Stimulated activated CD8-positive, alpha-beta memory T cell treated with anti-CD3 and anti-CD28 coated beads, Interleukin-12 subunit alpha, Interleukin-12 subunit beta, amount 100 ng/mL, for 24 hours (primary cell): Measurements from ENCODE around the gene IFNA6.
"Not testable (repeated sequence)": the region's sequence is repeated elsewhere in the genome, so short reads cannot be mapped to it uniquely, and the experiment has no call there.

Source experiments
- DNase-seq: peaks from one replicate; pipeline ENCODE4 v3.0.0-alpha.2; 2020; ENCODE audit errors: extremely low read depth

Gene IFNA6

DNA sequence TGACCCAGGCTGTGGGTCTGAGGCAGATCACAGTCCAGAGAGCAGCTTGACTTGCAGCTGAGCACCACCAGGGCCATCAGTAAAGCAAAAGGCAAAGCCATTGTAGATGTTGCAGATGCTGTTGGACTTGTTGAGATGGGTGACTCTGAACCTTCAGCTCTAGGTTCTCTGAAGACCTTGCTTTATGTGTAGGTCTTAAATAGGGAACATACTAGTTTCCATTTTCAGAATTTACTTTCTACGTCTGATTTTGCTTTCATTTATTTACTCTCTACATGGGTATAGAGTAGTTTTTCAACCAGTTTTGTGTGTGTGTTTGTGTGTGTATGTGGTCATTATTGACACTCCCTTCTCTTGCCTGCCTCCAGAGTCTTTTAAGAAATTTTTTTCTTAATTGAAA is at the start of gene IFNA6:
IFNA6 (minus strand) TSS at position 101 of the 400 bp plus-strand sequence; CDS start at position 101, 0 bp downstream.
- no peak for DNase-seq

DNA sequence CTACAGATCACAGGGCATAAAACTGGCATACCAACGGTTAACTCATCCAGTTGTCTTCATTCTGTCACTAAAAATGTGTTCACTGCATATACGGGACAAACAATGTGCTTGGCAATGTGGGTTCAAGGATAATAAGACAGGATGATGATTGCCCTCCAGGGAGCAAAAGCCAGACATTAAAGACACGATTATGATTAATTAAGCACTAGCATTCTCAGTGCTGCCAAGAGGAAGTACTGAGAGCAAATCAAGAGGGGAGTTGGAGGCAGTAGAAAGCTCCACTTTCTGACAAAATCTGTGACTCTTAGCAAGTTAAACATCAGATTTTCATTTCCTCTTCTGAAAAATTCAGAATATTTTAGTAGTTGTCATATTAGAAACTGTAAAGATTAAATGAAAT is 49.3 kb upstream of the IFNA6 start:
- DNase-seq = no peak

GRCh38 chr9:21398955-21399489 is 48.3 kb upstream of the IFNA6 start:
- DNase-seq = no peak

DNA sequence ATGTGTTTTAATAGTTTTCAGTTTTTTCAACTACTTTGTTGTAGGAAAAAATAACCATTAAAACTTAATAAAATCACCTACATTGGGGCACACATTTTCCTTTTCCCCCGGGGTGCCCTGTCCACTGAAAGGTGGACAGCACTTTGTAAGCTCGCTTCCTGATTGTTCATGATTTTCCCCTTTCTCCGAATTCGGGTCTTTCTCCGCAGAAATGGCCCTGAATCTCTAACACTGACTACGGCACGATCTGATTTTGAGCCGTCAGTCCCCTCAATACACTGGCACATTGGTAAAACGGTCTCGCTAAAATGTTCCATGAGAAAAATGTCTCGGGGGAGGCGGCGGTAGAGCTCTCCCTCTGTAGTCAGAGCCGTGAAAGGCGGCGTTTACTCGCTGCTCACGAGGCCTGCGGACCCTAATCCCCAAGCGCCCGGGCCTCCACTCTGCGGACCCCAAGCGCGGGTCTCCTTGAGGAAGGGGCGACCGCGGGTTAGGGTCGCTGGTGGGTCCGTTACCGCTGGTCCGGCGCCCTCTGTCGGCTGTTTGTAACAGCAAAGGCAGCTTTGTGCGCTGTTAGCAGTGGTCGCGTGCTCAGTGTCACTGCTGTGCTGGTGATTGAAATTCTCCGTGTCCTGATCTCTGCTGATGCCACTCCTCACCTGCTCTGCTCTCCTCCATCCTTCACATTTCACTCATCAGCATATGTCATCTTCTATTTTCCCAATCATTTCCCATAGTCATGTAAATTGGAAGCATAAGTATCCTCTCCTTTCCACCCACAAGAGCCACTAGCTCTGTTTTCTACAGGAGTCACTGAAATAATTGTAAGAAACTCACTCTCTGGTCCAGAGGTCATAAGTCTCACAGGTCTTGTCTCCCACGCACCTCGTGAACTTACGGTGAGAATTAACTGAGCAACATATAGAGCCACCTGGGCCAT is 45.4 kb upstream of the IFNA6 start:
- DNase-seq = peak; percentile 16

- DNase-seq = no peak
Measured at GRCh38 chr9:21392270-21392669, 41.6 kb upstream of the IFNA6 start.

DNA sequence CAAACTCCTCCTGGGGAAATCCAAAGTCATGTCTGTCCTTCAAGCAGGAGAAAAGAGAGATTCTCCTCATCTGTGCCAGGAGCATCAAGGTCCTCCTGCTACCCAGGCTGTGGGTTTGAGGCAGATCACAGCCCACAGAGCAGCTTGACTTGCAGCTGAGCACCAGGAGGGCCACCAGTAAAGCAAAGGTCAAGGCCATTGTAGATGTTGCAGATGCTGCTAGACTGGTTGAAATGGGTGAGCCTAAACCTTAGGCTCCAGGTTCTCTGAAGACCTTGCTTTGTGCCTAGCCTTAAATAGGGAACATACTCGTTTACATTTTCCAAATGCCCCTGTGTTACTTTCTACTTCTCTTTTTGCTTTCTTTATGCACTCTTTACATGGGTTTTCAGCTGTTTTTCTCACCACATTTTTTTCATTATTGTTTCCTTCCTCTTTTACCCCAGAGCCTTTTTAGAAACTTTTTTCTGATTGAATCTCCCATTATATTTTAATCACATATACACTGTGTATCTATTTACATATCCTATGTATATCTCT is 34.5 kb upstream of the IFNA6 start, which contains the start of gene IFNA2:
IFNA2 (minus strand) TSS at position 268 of the 540 bp plus-strand sequence; CDS start at position 199, 69 bp downstream.
- no peak for DNase-seq

- DNase-seq = no peak
Measured at GRCh38 chr9:21383627-21384026, 32.9 kb upstream of the IFNA6 start.

DNA sequence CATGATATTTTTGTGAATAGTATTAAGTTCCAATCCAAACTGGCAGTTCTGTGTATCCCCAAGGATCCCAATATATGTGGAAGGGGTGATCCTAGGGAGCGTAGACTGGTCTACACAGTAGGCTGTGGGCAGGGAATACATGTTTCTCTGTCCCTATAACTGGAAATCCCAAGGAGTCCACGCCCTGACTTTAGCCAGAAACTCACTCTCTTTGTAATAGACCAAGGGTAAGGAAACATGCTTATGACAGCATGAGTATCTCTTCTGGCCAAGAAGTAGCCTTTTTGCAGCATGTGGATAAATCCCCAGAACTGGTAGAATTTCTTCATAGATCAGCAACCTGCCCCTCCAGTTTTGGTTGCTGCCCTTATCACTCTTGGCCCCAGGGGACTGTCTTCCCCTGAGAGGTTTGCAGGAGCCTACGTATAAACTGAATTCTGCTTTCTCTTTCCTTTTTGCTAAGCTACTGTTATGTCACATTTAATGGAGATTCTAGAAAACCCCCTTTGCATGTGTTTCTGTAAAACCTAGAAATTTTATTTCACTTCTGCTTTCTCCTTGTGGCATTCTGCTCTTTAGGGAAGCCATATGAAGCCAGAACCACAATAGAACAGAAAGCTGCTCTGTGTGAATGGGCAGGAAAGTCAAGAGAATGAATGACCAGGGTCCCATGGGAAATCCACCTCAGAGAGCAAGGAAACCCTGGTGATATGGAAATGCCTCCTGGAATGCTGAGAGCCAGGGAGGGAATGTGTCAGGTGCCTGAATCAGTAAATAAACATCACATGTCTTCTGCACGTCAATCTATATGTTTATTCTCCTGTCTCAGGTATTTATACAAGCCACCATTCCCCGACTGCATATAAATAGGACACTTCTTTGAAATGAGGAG is 31.0 kb upstream of the IFNA6 start:
- no peak for DNase-seq

DNA sequence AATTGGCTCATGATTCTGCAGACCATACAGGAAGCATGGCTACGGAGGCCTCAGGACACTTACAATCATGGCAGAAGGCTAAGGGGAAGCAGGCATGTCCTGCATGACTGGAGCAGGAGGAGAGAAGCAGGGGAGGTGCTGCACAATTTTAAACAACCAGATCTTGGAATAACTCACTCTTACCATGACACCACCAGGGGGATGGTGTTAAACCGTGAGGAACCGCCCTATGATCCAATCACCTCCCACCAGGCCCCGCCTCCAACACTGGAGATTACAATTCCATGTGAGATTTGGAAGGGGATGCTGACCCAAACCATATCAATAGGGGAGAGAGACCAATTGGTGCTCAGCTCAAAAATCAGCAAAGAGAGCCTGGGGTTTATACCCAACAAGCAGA is 20.8 kb upstream of the IFNA6 start:
- not testable (repeated sequence) for DNase-seq

DNA sequence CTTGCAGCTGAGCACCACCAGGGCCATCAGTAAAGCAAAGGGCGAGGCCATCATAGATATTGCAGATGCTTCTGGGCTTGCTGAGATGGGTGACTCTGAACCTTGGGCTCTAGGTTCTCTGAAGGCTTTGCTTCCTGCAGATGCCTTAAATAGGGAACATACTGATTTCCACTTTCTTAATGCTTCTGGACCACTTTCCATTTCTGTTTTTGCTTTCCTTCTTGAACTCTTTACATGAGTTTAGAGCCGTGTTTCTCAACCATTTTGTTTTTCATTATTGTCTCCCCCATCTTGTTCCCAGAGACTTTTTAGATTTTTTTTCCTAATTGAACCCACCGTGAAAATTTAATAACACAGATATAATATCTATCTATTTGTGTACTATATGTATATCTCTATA is 17.3 kb upstream of the IFNA6 start, which contains the start of gene IFNA13:
IFNA13 (minus strand) TSS at position 101 of the 400 bp plus-strand sequence; CDS start at position 54, 47 bp downstream.
- no peak for DNase-seq

- not testable (repeated sequence) for DNase-seq
Measured at GRCh38 chr9:21367169-21367568, 16.5 kb upstream of the IFNA6 start.

- DNase-seq = no peak
Measured at GRCh38 chr9:21362287-21362686, 11.6 kb upstream of the IFNA6 start.

GRCh38 chr9:21357479-21358460 is 7.1 kb upstream of the IFNA6 start:
- no peak for DNase-seq

DNA sequence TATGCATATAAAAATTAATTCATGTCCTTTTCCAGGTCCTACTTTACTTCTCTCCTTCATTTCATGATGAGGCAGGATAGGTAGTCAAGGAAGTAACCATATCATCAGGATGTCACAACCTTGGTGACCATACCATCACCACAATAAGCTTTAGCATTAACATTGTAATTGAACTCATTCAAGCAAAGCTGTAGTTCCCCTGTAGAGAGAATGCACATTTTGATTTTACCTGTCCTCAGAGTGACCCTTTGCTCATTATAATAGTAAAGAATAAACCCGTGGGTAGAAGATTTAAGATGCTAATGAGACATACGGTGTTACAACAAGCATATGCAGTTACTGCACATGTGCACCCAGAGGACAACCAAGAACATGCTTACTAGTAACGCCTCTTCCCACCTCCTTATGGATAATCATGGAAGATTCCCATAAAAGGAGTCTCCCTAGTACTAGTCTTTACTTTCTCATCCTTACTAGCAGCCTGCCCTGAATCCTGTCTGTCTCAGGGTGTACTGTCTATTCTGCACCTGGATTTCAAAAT is 2.2 kb downstream of the IFNA6 start:
- DNase-seq = no peak

- no peak for DNase-seq
Measured at GRCh38 chr9:21340735-21341134, 10.0 kb downstream of the IFNA6 start.

DNA sequence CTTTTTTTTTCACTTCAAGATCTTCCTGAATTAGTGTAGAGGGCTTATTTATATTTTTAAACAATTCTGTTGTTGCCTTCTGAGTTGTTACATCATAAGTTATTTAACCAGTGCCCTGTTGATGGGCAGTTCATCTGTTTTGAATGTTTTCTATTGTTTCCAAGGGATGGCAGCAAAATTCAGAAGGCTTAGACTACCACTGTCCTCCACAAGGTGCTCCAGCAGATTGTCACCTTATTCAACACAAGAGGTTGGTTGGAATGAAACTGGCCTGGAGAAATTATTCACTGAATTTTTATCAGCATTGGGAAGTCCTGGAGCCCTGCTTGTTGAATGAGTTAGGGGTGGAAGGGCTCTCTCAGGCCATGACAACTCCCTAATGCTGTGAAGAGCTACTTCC is 14.2 kb downstream of the IFNA6 start:
- DNase-seq = no peak

DNA sequence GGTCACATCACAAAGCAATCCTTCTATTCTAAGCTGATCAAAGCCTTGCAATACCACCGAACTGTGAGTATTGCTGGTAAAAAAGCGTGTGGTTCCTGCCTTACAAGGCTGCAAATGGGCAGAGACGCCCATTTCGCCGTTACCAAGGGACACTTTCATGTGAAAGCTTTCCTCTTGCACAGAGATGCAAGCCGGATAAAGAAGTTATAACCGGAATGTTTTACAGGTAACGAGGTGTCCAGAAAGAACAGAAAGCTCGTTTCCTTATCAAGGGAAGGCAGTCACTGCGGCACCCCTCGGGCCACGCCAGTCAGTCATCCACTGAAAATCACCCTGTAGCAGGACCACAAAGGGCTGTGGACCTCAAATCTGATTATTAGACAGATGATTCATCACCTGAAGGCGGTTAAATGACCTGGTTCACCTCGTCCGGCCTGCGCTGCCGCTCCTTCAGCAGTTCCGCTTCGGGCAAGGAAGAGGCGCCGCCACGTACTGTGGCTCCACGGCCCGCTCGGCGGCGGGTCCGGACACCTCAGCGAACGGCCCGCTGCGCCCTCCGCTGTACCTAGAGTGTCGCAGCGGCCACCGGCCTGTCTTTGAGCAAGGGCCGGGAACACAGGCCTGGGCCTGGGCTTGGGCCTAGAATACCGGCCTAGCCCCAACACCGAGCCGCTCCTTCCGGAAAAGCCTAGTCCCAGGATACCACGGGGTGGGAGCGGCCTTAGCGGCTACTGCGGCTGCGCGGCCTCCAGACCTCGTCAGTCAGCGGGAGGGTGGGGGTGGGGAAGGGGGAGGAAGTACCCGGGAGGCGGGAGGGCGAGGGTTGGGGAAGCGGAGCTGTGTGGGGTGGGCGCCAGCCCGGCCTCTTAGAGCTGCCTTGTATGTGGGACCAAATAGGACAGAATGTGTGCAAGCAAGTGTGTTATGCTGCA is 15.7 kb downstream of the IFNA6 start, which contains the start of gene KLHL9:
KLHL9 (minus strand) TSS at position 704 of the 932 bp plus-strand sequence; CDS start at position 159, 545 bp downstream.
- peak; percentile 77 for DNase-seq

DNA sequence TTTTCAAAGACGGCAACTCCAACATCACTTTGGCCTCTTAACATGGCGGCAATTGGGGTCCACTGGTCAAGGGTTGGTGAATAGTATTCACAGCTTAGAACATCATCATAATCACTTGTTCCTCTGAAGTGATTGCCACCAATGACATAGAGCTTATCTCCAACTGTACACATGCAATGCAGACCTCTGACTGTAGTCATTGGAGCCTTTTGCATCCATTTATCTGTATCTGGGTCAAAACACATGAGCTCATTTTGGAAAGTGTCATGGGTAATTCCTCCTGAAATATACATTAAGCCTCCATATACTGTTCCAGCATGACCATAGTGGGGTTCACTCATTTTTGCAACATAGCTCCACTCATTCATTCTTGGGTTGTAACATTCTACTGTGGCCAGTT is 17.5 kb downstream of the IFNA6 start:
- DNase-seq = no peak
